HepG2 (cell line): ENCODE results near the gene CNTF. TPM values are rescaled to one million over a fixed set of nuclear protein-coding genes. Genes with fewer than 3 reads are reported as not detected.
A peak's percentile ranks its signal among the peaks of the same experiment; 100 is the strongest.

Experiments
- CEBPB ChIP-seq: IDR thresholded peaks from 2 replicates; pipeline ENCODE4 v1.6.1; 2011; ENCODE audit warnings: low read depth, low read length, improper control_type of control experiment, borderline replicate concordance
- CHD2 ChIP-seq: IDR thresholded peaks from 2 replicates; pipeline ENCODE4 v1.6.1; 2011; ENCODE audit warnings: low read depth, low read length, improper control_type of control experiment
- CHD4 ChIP-seq: fragments of 200-600 bp; sonication (generic); IDR thresholded peaks from 2 replicates; pipeline ENCODE4 v1.7.0; 2017; ENCODE audit warnings: mild to moderate bottlenecking, low read length, borderline replicate concordance
- ESRRA ChIP-seq: sonication (generic); formaldehyde crosslinking; IDR thresholded peaks from 2 replicates; pipeline ENCODE4 v1.5.1; 2020; ENCODE audit warnings: mild to moderate bottlenecking, low read depth, missing genetic modification reagents
- HINFP ChIP-seq: sonication (generic); formaldehyde crosslinking; IDR thresholded peaks from 2 replicates; pipeline ENCODE4 v1.4.0; 2020; ENCODE audit warnings: low read depth, mild to moderate bottlenecking, missing genetic modification reagents
- NBN ChIP-seq: fragments of 450-650 bp; conservative IDR thresholded peaks from 2 replicates; pipeline ENCODE4 v1.6.1; 2017
- NCOA1 ChIP-seq: sonication (generic); formaldehyde crosslinking; IDR thresholded peaks from 2 replicates; pipeline ENCODE4 v1.9.0; 2021; ENCODE audit warnings: missing genetic modification reagents
- NFATC3 ChIP-seq: sonication (generic); formaldehyde crosslinking; IDR thresholded peaks from 2 replicates; pipeline ENCODE4 v1.5.1; 2020; ENCODE audit warnings: mild to moderate bottlenecking, missing genetic modification reagents
- RNF2 ChIP-seq: fragments of 450-650 bp; conservative IDR thresholded peaks from 2 replicates; pipeline ENCODE4 v1.6.1; 2016; ENCODE audit warnings: low read depth
- SAFB2 ChIP-seq: sonication (generic); formaldehyde crosslinking; IDR thresholded peaks from 2 replicates; pipeline ENCODE4 v1.5.1; 2020; ENCODE audit warnings: missing genetic modification reagents, low read depth, mild to moderate bottlenecking, borderline replicate concordance
- SNAI1 ChIP-seq: sonication (generic); formaldehyde crosslinking; IDR thresholded peaks from 2 replicates; pipeline ENCODE4 v1.5.0; 2020; ENCODE audit warnings: mild to moderate bottlenecking, missing genetic modification reagents, borderline replicate concordance
- TRAFD1 ChIP-seq: sonication (generic); formaldehyde crosslinking; IDR thresholded peaks from 2 replicates; pipeline ENCODE4 v1.5.1; 2020; ENCODE audit warnings: missing genetic modification reagents, mild to moderate bottlenecking, borderline replicate concordance
- ZBTB39 ChIP-seq: sonication (generic); formaldehyde crosslinking; IDR thresholded peaks from 2 replicates; pipeline ENCODE4 v1.5.0; 2020; ENCODE audit warnings: missing genetic modification reagents
- ZNF232 ChIP-seq: sonication (generic); formaldehyde crosslinking; IDR thresholded peaks from 2 replicates; pipeline ENCODE4 v1.4.0; 2020; ENCODE audit warnings: missing genetic modification reagents, borderline replicate concordance
- polyA plus RNA-seq, 8 experiments: library from polyadenylated mRNA; depleted of rRNA in 3 of 8; stranded (reverse) in 7 of 8; unstranded in 1 of 8; fragments of >200 nt; fragmentation: Illumina TruSeq in 4 of 8; extraction: Trizol in 4 of 8; gene quantifications; 2 replicates each; pipeline versions ENCODE4 v1.2.1 to v1.2.3, GENCODE V29; 2011 to 2016; ENCODE audit warnings: low read depth in 4 of 8, missing spikeins in 1 of 8, mixed read lengths in 1 of 8; ENCODE audit not compliant: insufficient read depth in 1 of 8
- total RNA-seq, 5 experiments: library from RNA; depleted of rRNA; stranded (reverse); fragments of >200 nt; fragmentation: Illumina TruSeq; extraction: Trizol; gene quantifications; 2 replicates each; pipeline ENCODE4 v1.2.3, GENCODE V29; 2016; ENCODE audit warnings: low read depth in 1 of 5
- TF ChIP-seq, protein P1 (sequence below): sonication (generic); formaldehyde crosslinking; IDR thresholded peaks from 2 replicates; pipeline ENCODE4 v1.9.0; 2021; ENCODE audit warnings: missing genetic modification reagents, mild to moderate bottlenecking, borderline replicate concordance
- TF ChIP-seq, protein P2 (sequence below): sonication (generic); formaldehyde crosslinking; IDR thresholded peaks from 2 replicates; pipeline ENCODE4 v1.5.1; 2020; ENCODE audit warnings: mild to moderate bottlenecking, missing genetic modification reagents, moderate library complexity

Gene CNTF
- total and polyA plus RNA-seq, 2 of the 13 experiments (the other 11 are each of a cell fraction or from before 2014, with no cell fraction given): 0.51 to 2.3 TPM

GRCh38 chr11:58579192-58580129, 43.0 kb upstream of the CNTF start (continued):
- TF ChIP-seq ZBTB39 (CRISPR knock-in tag) (no peak), NBN (no peak), ESRRA (no peak), SAFB2 (CRISPR knock-in tag) (peak; percentile 28; the same call in 1 of the 2 replicates), SNAI1 (CRISPR knock-in tag) (peak; percentile 52; the same call in 1 of the 2 replicates), TRAFD1 (CRISPR knock-in tag) (peak; percentile 88; the same call in 1 of the 2 replicates), NFATC3 (CRISPR knock-in tag) (no peak), RNF2 (peak; percentile 68; the same call in 1 of the 2 replicates), CEBPB (peak; percentile 50; the same call in 1 of the 2 replicates), NCOA1 (CRISPR knock-in tag) (no peak), CHD2 (no peak; the same call in 1 of the 2 replicates), ZNF232 (CRISPR knock-in tag) (no peak), HINFP (CRISPR knock-in tag) (no peak), CHD4 (no peak)
- TF ChIP-seq, protein P1, sequence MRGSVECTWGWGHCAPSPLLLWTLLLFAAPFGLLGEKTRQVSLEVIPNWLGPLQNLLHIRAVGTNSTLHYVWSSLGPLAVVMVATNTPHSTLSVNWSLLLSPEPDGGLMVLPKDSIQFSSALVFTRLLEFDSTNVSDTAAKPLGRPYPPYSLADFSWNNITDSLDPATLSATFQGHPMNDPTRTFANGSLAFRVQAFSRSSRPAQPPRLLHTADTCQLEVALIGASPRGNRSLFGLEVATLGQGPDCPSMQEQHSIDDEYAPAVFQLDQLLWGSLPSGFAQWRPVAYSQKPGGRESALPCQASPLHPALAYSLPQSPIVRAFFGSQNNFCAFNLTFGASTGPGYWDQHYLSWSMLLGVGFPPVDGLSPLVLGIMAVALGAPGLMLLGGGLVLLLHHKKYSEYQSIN (CRISPR knock-in tag): no peak; the same call in 1 of the 2 replicates
- TF ChIP-seq, protein P2, sequence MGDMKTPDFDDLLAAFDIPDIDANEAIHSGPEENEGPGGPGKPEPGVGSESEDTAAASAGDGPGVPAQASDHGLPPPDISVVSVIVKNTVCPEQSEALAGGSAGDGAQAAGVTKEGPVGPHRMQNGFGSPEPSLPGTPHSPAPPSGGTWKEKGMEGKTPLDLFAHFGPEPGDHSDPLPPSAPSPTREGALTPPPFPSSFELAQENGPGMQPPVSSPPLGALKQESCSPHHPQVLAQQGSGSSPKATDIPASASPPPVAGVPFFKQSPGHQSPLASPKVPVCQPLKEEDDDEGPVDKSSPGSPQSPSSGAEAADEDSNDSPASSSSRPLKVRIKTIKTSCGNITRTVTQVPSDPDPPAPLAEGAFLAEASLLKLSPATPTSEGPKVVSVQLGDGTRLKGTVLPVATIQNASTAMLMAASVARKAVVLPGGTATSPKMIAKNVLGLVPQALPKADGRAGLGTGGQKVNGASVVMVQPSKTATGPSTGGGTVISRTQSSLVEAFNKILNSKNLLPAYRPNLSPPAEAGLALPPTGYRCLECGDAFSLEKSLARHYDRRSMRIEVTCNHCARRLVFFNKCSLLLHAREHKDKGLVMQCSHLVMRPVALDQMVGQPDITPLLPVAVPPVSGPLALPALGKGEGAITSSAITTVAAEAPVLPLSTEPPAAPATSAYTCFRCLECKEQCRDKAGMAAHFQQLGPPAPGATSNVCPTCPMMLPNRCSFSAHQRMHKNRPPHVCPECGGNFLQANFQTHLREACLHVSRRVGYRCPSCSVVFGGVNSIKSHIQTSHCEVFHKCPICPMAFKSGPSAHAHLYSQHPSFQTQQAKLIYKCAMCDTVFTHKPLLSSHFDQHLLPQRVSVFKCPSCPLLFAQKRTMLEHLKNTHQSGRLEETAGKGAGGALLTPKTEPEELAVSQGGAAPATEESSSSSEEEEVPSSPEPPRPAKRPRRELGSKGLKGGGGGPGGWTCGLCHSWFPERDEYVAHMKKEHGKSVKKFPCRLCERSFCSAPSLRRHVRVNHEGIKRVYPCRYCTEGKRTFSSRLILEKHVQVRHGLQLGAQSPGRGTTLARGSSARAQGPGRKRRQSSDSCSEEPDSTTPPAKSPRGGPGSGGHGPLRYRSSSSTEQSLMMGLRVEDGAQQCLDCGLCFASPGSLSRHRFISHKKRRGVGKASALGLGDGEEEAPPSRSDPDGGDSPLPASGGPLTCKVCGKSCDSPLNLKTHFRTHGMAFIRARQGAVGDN (CRISPR knock-in tag): peak; percentile 91
